H9 (cell line): ENCODE measurements around the gene GFRA1. TPM values are rescaled to one million over a fixed set of nuclear protein-coding genes. Genes with fewer than 3 reads are reported as not detected.
A peak's percentile ranks its signal among the peaks of the same experiment; 100 is the strongest.

Experiments
- DNase-seq: peaks from one replicate; pipeline ENCODE4 v3.0.0-alpha.2; 2017
- H2AFZ ChIP-seq: one replicate; pipeline ENCODE4 v1.6.1; 2013; ENCODE audit warnings: mild to moderate bottlenecking, low read length, control low read depth, moderate library complexity
- H2AK5ac ChIP-seq: 2 replicates; pipeline ENCODE4 v1.6.1; 2013; ENCODE audit warnings: low read length, control low read depth, mixed read lengths; ENCODE audit not compliant: insufficient read length
- H2BK120ac ChIP-seq: one replicate; pipeline ENCODE4 v1.6.1; 2013; ENCODE audit warnings: low read depth, mild to moderate bottlenecking, low read length, control low read depth, inconsistent platforms; ENCODE audit not compliant: poor library complexity, severe bottlenecking
- H2BK12ac ChIP-seq: 2 replicates; pipeline ENCODE4 v1.6.1; 2013; ENCODE audit warnings: low read length, control low read depth, mixed read lengths, low read depth; ENCODE audit not compliant: insufficient read length
- H2BK15ac ChIP-seq: 2 replicates; pipeline ENCODE4 v1.6.1; 2013; ENCODE audit warnings: low read depth, low read length, control low read depth
- H2BK20ac ChIP-seq: one replicate; pipeline ENCODE4 v1.6.1; 2013; ENCODE audit warnings: low read depth, mild to moderate bottlenecking, low read length, control low read depth, inconsistent platforms; ENCODE audit not compliant: poor library complexity, severe bottlenecking
- H2BK5ac ChIP-seq: 2 replicates; pipeline ENCODE4 v1.6.1; 2013; ENCODE audit warnings: low read length, control low read depth, mixed read lengths; ENCODE audit not compliant: insufficient read length
- H3K14ac ChIP-seq: 2 replicates; pipeline ENCODE4 v1.6.1; 2013; ENCODE audit warnings: low read length, control low read depth; ENCODE audit not compliant: insufficient read depth
- H3K18ac ChIP-seq: 2 replicates; pipeline ENCODE4 v1.6.1; 2013; ENCODE audit warnings: low read depth, mild to moderate bottlenecking, mixed read lengths, low read length, control low read depth; ENCODE audit not compliant: insufficient read length
- H3K23ac ChIP-seq: 2 replicates; pipeline ENCODE4 v1.6.1; 2013; ENCODE audit warnings: low read length, control low read depth, mixed read lengths, low read depth; ENCODE audit not compliant: insufficient read length
- H3K23me2 ChIP-seq: 2 replicates; pipeline ENCODE4 v1.6.1; 2013; ENCODE audit warnings: low read depth, mild to moderate bottlenecking, mixed read lengths, low read length, control low read depth; ENCODE audit not compliant: insufficient read length, poor library complexity, severe bottlenecking
- H3K27ac ChIP-seq: 2 replicates; pipeline ENCODE4 v1.5.1; 2013; ENCODE audit warnings: low read length, control low read depth, mixed read lengths, low read depth; ENCODE audit not compliant: insufficient read length
- H3K27me3 ChIP-seq: 2 replicates; pipeline ENCODE4 v1.6.1; 2013; ENCODE audit warnings: low read length, control low read depth, inconsistent platforms; ENCODE audit not compliant: insufficient read depth
- H3K4ac ChIP-seq: 2 replicates; pipeline ENCODE4 v1.6.1; 2013; ENCODE audit warnings: low read depth, mild to moderate bottlenecking, control low read depth, inconsistent platforms, low read length, moderate library complexity
- H3K4me1 ChIP-seq: 2 replicates; pipeline ENCODE4 v1.6.1; 2013; ENCODE audit warnings: low read length, control low read depth, inconsistent platforms; ENCODE audit not compliant: insufficient read depth
- H3K4me2 ChIP-seq: 2 replicates; pipeline ENCODE4 v1.6.1; 2013; ENCODE audit warnings: low read length, control low read depth, mixed read lengths; ENCODE audit not compliant: insufficient read length, insufficient read depth
- H3K56ac ChIP-seq: 2 replicates; pipeline ENCODE4 v1.6.1; 2013; ENCODE audit warnings: low read depth, mild to moderate bottlenecking, mixed read lengths, low read length, control low read depth; ENCODE audit not compliant: insufficient read length
- H3K79me1 ChIP-seq: 2 replicates; pipeline ENCODE4 v1.6.1; 2013; ENCODE audit warnings: low read depth, mild to moderate bottlenecking, moderate library complexity, low read length, control low read depth, inconsistent platforms; ENCODE audit not compliant: insufficient read depth, poor library complexity, severe bottlenecking
- H3K79me2 ChIP-seq: 2 replicates; pipeline ENCODE4 v1.6.1; 2013; ENCODE audit warnings: low read length, control low read depth, inconsistent platforms; ENCODE audit not compliant: insufficient read depth
- H3K9ac ChIP-seq: 2 replicates; pipeline ENCODE4 v1.6.1; 2013; ENCODE audit warnings: low read length, control low read depth, mixed read lengths; ENCODE audit not compliant: insufficient read length; ENCODE audit errors: extremely low read depth
- H3K9me3 ChIP-seq: one replicate; pipeline ENCODE4 v1.6.1; 2013; ENCODE audit warnings: low read depth, low read length, inconsistent platforms; ENCODE audit not compliant: control insufficient read depth
- H3T11ph ChIP-seq: one replicate; pipeline ENCODE4 v1.6.1; 2013; ENCODE audit warnings: mild to moderate bottlenecking, low read length, control low read depth, inconsistent platforms
- H4K20me1 ChIP-seq: one replicate; pipeline ENCODE4 v1.6.1; 2013; ENCODE audit not compliant: control insufficient read depth, insufficient read length, insufficient read depth
- H4K5ac ChIP-seq: 2 replicates; pipeline ENCODE4 v1.6.1; 2013; ENCODE audit warnings: low read depth, mild to moderate bottlenecking, mixed read lengths, low read length, control low read depth; ENCODE audit not compliant: insufficient read length
- H4K8ac ChIP-seq: replicated peaks from 2 replicates; pipeline ENCODE4 v1.6.1; 2013; ENCODE audit warnings: low read length, control low read depth, mixed read lengths, low read depth; ENCODE audit not compliant: insufficient read length
- H4K91ac ChIP-seq: 2 replicates; pipeline ENCODE4 v1.6.1; 2013; ENCODE audit warnings: low read depth, mild to moderate bottlenecking, moderate library complexity, mixed read lengths, low read length, control low read depth; ENCODE audit not compliant: insufficient read length
- H3K27ac Mint-ChIP-seq, 3 experiments: 2 replicates in 2 of 3; 3 replicates in 1 of 3; pipeline ENCODE4 v1.8.0; 2020 to 2021; ENCODE audit warnings: mixed read lengths in 3 of 3, mild to moderate bottlenecking in 1 of 3, moderate library complexity in 1 of 3
- H3K27me3 Mint-ChIP-seq: 2 replicates; pipeline ENCODE4 v1.8.0; 2021; ENCODE audit warnings: low read depth, mild to moderate bottlenecking, moderate library complexity, mixed read lengths
- H3K36me3 Mint-ChIP-seq, 3 experiments: 2 replicates in 2 of 3; 3 replicates in 1 of 3; pipeline ENCODE4 v1.8.0; 2020 to 2021; ENCODE audit warnings: low read depth in 3 of 3, mixed read lengths in 3 of 3; ENCODE audit not compliant: insufficient read depth in 1 of 3
- H3K4me1 Mint-ChIP-seq, 2 experiments: 2 replicates each; pipeline ENCODE4 v1.8.0; 2020; ENCODE audit warnings: mixed read lengths in 2 of 2
- H3K4me3 Mint-ChIP-seq, 2 experiments: 2 replicates in 1 of 2; 3 replicates in 1 of 2; pipeline ENCODE4 v1.8.0; 2020 to 2021; ENCODE audit warnings: mild to moderate bottlenecking in 2 of 2, mixed read lengths in 2 of 2, moderate library complexity in 1 of 2
- H3K9me3 Mint-ChIP-seq, 2 experiments: 2 replicates in 1 of 2; 3 replicates in 1 of 2; pipeline ENCODE4 v1.8.0; 2020; ENCODE audit warnings: mild to moderate bottlenecking in 2 of 2, mixed read lengths in 2 of 2, moderate library complexity in 1 of 2
- CTCF ChIP-seq: fragments of 200-600 bp; sonication (generic); conservative IDR thresholded peaks from 3 replicates; pipeline ENCODE4 v1.8.0; 2021; ENCODE audit warnings: antibody characterized with exemption, mild to moderate bottlenecking
- WGBS: extraction: QIAGEN DNeasy Blood & Tissue Kit; methylation state at CpG from one replicate; pipeline ENCODE4 v1.1.7; 2013; ENCODE audit warnings: missing lambda C conversion rate, low lambda C conversion rate, mixed read lengths; ENCODE audit not compliant: insufficient read length; ENCODE audit errors: extremely low coverage; 5-methylcytosine and 5-hydroxymethylcytosine counted together
- total RNA-seq: library from RNA; stranded (reverse); gene quantifications from 2 replicates; pipeline ENCODE4 v1.2.1, GENCODE V29; 2021

GFRA1 gene
- total RNA-seq, 1 experiment from 2014 or later = 0.24 TPM

- no peak overlapping the region for H3T11ph ChIP-seq
- H3K27ac ChIP-seq = no peak overlapping the region
- Mint-ChIP-seq H3K27me3 (peaks cover 3% of the 10 kb centered on the region), H3K9me3 (peaks cover 2 to 8% of the 10 kb centered on the region in 2 experiments; a peak in 2 of 5 replicates), H3K27ac (no peak overlapping the region), H3K36me3 (no peaks in the 10 kb centered on the region), H3K4me1 (peaks cover 0 to 2% of the 10 kb centered on the region in 2 experiments; a peak in 2 of 4 replicates), H3K4me3 (no peak overlapping the region)
- H4K8ac ChIP-seq = no peak overlapping the region
- no peak overlapping the region for H3K4ac ChIP-seq
- no peak overlapping the region for H2BK120ac ChIP-seq
- no peaks in the 10 kb centered on the region for H3K23me2 ChIP-seq
- H3K23ac ChIP-seq = no peak overlapping the region
- no peak for DNase-seq
- H2AK5ac ChIP-seq = no peak overlapping the region
- H3K14ac ChIP-seq = no peak overlapping the region
- no peaks in the 10 kb centered on the region for H3K27me3 ChIP-seq
- WGBS = no CpG with 5 or more reads among the region's 1 CpG
- H4K91ac ChIP-seq = no peak overlapping the region
- H3K4me1 ChIP-seq = no peaks in the 10 kb centered on the region; the same call in 1 of the 2 replicates
- H3K18ac ChIP-seq = no peak overlapping the region
- H2BK20ac ChIP-seq = no peak overlapping the region
- no peaks in the 10 kb centered on the region for H3K79me1 ChIP-seq
- no peak overlapping the region for H4K5ac ChIP-seq
- H3K79me2 ChIP-seq = no peaks in the 10 kb centered on the region
- H3K56ac ChIP-seq = no peak overlapping the region
- no peak overlapping the region for H3K4me2 ChIP-seq
- no peaks in the 10 kb centered on the region for H4K20me1 ChIP-seq
- TF ChIP-seq CTCF = peak; percentile 88
- H2BK12ac ChIP-seq = no peak overlapping the region
- H2BK5ac ChIP-seq = no peak overlapping the region
- no peak overlapping the region for H3K9ac ChIP-seq
- no peaks in the 10 kb centered on the region for H3K9me3 ChIP-seq
- no peak overlapping the region for H2BK15ac ChIP-seq
- no peak overlapping the region for H2AFZ ChIP-seq
Observed at GRCh38 chr10:116287906-116288501, 15.0 kb upstream of the GFRA1 start.
